ENCODE data around the gene MARCHF11. TPM values are rescaled to one million over a fixed set of nuclear protein-coding genes. Genes with fewer than 3 reads are reported as not detected.

MARCHF11 gene
- total RNA-seq, 1 experiment from 2014 or later, result not detected

- H3K4me1 ChIP-seq (ENCODE audit: insufficient read depth, low read length, poor library complexity, severe bottlenecking), result no peaks in the 10 kb centered on the region
- H3K36me3 ChIP-seq (ENCODE audit: insufficient read depth, low read length, poor library complexity, severe bottlenecking), result no peaks in the 10 kb centered on the region
- DNase-seq (ENCODE audit: low spot score), result no peak
- no TSS peak for BruUV-seq (replicated peaks)
- no peak overlapping the region for H3K4me3 ChIP-seq (ENCODE audit: low read depth, low read length, poor library complexity, severe bottlenecking)
- TF ChIP-seq EZH2 (IDR thresholded peaks at IDR 0.05; ENCODE audit: borderline replicate concordance, low read depth, low read length, poor library complexity, severe bottlenecking), result no peak
- TF ChIP-seq, protein P1, sequence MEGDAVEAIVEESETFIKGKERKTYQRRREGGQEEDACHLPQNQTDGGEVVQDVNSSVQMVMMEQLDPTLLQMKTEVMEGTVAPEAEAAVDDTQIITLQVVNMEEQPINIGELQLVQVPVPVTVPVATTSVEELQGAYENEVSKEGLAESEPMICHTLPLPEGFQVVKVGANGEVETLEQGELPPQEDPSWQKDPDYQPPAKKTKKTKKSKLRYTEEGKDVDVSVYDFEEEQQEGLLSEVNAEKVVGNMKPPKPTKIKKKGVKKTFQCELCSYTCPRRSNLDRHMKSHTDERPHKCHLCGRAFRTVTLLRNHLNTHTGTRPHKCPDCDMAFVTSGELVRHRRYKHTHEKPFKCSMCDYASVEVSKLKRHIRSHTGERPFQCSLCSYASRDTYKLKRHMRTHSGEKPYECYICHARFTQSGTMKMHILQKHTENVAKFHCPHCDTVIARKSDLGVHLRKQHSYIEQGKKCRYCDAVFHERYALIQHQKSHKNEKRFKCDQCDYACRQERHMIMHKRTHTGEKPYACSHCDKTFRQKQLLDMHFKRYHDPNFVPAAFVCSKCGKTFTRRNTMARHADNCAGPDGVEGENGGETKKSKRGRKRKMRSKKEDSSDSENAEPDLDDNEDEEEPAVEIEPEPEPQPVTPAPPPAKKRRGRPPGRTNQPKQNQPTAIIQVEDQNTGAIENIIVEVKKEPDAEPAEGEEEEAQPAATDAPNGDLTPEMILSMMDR (conservative IDR thresholded peaks at IDR 0.05; ENCODE audit: low read depth, low read length), result no peak
- ChIA-PET POLR2A (ENCODE audit: low non-redundant PET) (no interaction called here), CTCF (no interaction called here)
- intact Hi-C loops (cut with micrococcal nuclease; ENCODE audit: unreplicated experiment), result no loop called here
- no peaks in the 10 kb centered on the region for H3K9me3 ChIP-seq (ENCODE audit: low read depth, low read length, poor library complexity, severe bottlenecking)
- H3K27me3 ChIP-seq (replicated peaks; ENCODE audit: insufficient read depth, low read depth, low read length, poor library complexity), result peaks cover 4% of the 10 kb centered on the region
- H3K27ac ChIP-seq (ENCODE audit: low read depth, low read length, poor library complexity, severe bottlenecking), result no peak overlapping the region
Measured at GRCh38 chr5:16156152-16156551, 23.4 kb downstream of the MARCHF11 start.

DNA sequence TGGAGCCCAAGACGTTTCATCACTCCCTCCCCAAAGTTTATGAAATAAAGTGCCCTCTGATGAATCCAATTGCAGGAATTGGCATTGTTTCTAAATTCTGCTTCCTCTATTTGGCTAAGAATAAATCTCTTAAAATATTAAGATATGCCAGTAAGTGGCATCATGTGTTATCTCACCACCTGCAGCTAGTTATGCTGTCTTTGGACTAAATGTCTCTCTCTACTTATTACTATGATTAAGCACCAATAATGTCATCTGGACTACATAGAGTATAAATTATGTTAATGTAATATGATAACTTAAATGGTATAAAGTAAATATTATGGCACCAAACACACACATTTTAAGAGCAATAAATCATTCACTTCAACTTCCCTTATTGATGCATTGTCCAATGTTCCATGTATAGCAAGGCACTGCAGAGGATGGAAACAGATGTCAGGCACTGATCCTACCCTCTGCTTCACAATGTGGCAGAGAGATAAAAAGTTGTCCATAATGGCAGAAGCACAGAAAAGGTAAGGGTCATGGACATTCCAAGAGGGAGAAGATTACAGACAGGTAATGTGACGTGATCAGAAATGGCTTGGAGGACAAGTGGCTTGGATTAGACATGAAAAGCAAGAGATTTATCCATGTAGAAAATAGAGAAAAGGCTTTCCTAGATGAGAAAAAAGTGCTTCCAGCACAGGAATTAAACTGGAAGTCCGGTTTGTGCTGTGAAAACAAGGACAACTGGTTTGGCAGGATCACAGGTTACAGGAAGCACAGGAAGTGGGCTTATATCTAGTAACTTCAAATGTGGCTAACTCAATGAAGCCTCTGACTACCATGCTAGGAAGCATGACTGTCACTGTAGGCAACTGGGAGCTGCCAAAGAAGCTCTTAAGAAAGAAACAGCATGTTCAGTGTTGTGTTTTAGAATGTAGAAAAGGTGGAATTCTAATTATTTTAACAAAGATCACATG, 26.7 kb downstream of the MARCHF11 start:
- no peak for DNase-seq (ENCODE audit: low spot score)
- no peak for TF ChIP-seq EZH2 (IDR thresholded peaks at IDR 0.05; ENCODE audit: borderline replicate concordance, low read depth, low read length, poor library complexity, severe bottlenecking)
- TF ChIP-seq, protein P1 (conservative IDR thresholded peaks at IDR 0.05; ENCODE audit: low read depth, low read length), result no peak
- no peaks in the 10 kb centered on the region for H3K9me3 ChIP-seq (ENCODE audit: low read depth, low read length, poor library complexity, severe bottlenecking)
- no peaks in the 10 kb centered on the region for H3K4me1 ChIP-seq (ENCODE audit: insufficient read depth, low read length, poor library complexity, severe bottlenecking)
- ChIA-PET POLR2A (ENCODE audit: low non-redundant PET) (no interaction called here), CTCF (no interaction called here)
- no peak overlapping the region for H3K4me3 ChIP-seq (ENCODE audit: low read depth, low read length, poor library complexity, severe bottlenecking)
- H3K27me3 ChIP-seq (replicated peaks; ENCODE audit: insufficient read depth, low read depth, low read length, poor library complexity), result peaks cover 4% of the 10 kb centered on the region
- H3K36me3 ChIP-seq (ENCODE audit: insufficient read depth, low read length, poor library complexity, severe bottlenecking), result no peaks in the 10 kb centered on the region
- BruUV-seq (replicated peaks), result no TSS peak
- intact Hi-C loops (cut with micrococcal nuclease; ENCODE audit: unreplicated experiment), result no loop called here
- no peak overlapping the region for H3K27ac ChIP-seq (ENCODE audit: low read depth, low read length, poor library complexity, severe bottlenecking)

- no peak overlapping the region for H3K27ac ChIP-seq (ENCODE audit: low read depth, low read length, poor library complexity, severe bottlenecking)
- TF ChIP-seq, protein P1 (conservative IDR thresholded peaks at IDR 0.05; ENCODE audit: low read depth, low read length), result no peak
- no peak for TF ChIP-seq EZH2 (IDR thresholded peaks at IDR 0.05; ENCODE audit: borderline replicate concordance, low read depth, low read length, poor library complexity, severe bottlenecking)
- no peaks in the 10 kb centered on the region for H3K4me1 ChIP-seq (ENCODE audit: insufficient read depth, low read length, poor library complexity, severe bottlenecking)
- no peak for DNase-seq (ENCODE audit: low spot score)
- ChIA-PET POLR2A (ENCODE audit: low non-redundant PET) (no interaction called here), CTCF (no interaction called here)
- H3K4me3 ChIP-seq (ENCODE audit: low read depth, low read length, poor library complexity, severe bottlenecking), result no peak overlapping the region
- no TSS peak for BruUV-seq (replicated peaks)
- intact Hi-C loops (cut with micrococcal nuclease; ENCODE audit: unreplicated experiment), result no loop called here
- H3K9me3 ChIP-seq (ENCODE audit: low read depth, low read length, poor library complexity, severe bottlenecking), result no peaks in the 10 kb centered on the region
- no peaks in the 10 kb centered on the region for H3K27me3 ChIP-seq (replicated peaks; ENCODE audit: insufficient read depth, low read depth, low read length, poor library complexity)
- H3K36me3 ChIP-seq (ENCODE audit: insufficient read depth, low read length, poor library complexity, severe bottlenecking), result no peaks in the 10 kb centered on the region
Measured at GRCh38 chr5:16149621-16150020, 30.0 kb downstream of the MARCHF11 start.
